Immature natural killer cell (primary cell): ENCODE data around the gene CUZD1. TPM values are rescaled to one million over a fixed set of nuclear protein-coding genes. Genes with fewer than 3 reads are reported as not detected.

Experiments used
- DNase-seq, 3 donors: peaks; one replicate each; pipeline ENCODE4 v3.0.0; 2022; ENCODE audit warnings: mixed read lengths in 1 of 3
- H3K27ac Mint-ChIP-seq, 6 donors: one replicate each; pipeline ENCODE4 v1.8.0; 2020; ENCODE audit warnings: mixed read lengths in 6 of 6, mild to moderate bottlenecking in 5 of 6, inconsistent platforms in 4 of 6, moderate library complexity in 3 of 6
- H3K27me3 Mint-ChIP-seq, 3 donors: one replicate each; pipeline ENCODE4 v1.8.0; 2020 to 2021; ENCODE audit warnings: low read depth in 3 of 3, mild to moderate bottlenecking in 3 of 3, mixed read lengths in 3 of 3, moderate library complexity in 3 of 3, inconsistent platforms in 1 of 3
- H3K36me3 Mint-ChIP-seq, 3 donors: one replicate each; pipeline ENCODE4 v1.8.0; 2020; ENCODE audit warnings: mixed read lengths in 3 of 3, inconsistent platforms in 2 of 3, mild to moderate bottlenecking in 2 of 3
- H3K4me1 Mint-ChIP-seq, 2 donors: one replicate each; pipeline ENCODE4 v1.8.0; 2020; ENCODE audit warnings: inconsistent platforms in 2 of 2, mild to moderate bottlenecking in 2 of 2, mixed read lengths in 2 of 2, moderate library complexity in 1 of 2
- H3K4me3 Mint-ChIP-seq, 5 donors: one replicate each; pipeline ENCODE4 v1.8.0; 2020; ENCODE audit warnings: mild to moderate bottlenecking in 5 of 5, mixed read lengths in 5 of 5, inconsistent platforms in 3 of 5, moderate library complexity in 3 of 5
- H3K9me3 Mint-ChIP-seq, 6 donors: one replicate each; pipeline ENCODE4 v1.8.0; 2020; ENCODE audit warnings: mild to moderate bottlenecking in 6 of 6, mixed read lengths in 6 of 6, inconsistent platforms in 4 of 6, moderate library complexity in 3 of 6
- polyA plus RNA-seq, 3 donors: library from polyadenylated mRNA; unstranded; fragments of 300-500 nt; fragmentation: Illumina TruSeq; gene quantifications; one replicate each; pipeline ENCODE4 v1.2.3, GENCODE V29; 2021

Gene CUZD1
- polyA plus RNA-seq, 3 donors from 2014 or later, result 0.53 to 0.82 TPM; not detected in 1

DNA sequence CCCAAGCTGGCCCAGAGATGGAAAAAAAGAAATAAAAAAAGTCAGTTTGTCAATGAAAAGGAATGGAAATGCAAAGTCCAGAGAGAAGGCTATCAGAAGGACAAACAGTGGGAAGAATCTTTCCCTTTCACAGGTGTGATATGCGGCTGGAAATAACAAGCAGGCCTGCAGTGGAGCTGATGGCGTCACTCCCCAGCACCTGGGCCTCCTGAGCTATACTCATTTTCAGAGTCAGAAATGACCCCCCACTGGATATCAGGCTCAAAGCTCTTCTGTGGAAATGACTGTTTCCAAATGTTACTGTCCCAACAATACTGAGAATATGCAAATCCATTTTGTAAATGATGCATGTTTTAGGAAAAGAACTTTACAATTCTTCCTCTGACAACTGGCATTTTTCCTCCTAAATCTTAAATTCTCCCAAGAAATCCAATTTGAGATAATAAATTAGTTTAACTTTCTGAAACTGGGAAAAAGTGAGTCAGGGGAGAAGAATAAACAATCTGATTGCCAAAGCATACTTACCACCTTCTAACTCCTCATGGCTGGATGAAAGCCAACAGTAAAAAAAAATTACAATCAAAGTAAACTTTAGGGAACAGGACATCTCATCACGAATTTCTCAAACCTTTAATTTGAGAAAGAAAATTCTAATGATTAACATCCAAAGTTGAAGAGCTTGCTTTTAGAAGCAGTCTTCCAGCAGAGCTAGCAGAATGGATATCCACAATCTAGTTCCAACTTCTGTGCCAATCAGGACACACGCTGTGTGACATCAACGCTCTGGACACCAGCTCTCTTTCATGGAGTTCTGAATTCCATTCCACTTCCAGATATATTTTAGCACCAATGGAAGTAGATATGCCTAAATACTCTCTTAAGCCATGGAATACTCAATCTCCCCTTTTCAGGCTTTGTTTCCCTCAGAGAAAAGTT is 5.3 kb upstream of the CUZD1 start:
- Mint-ChIP-seq H3K27ac (no peak overlapping the region), H3K4me3 (no peak overlapping the region), H3K9me3 (peaks cover 0 to 2% (median 0%) of the 10 kb centered on the region in 6 donors), H3K4me1 (peaks cover 5 to 15% of the 10 kb centered on the region in 2 donors), H3K36me3 (peaks cover 9 to 34% (median 27%) of the 10 kb centered on the region in 3 donors), H3K27me3 (peaks cover 0 to 2% (median 0%) of the 10 kb centered on the region in 3 donors)
- DNase-seq, result no peak

DNA sequence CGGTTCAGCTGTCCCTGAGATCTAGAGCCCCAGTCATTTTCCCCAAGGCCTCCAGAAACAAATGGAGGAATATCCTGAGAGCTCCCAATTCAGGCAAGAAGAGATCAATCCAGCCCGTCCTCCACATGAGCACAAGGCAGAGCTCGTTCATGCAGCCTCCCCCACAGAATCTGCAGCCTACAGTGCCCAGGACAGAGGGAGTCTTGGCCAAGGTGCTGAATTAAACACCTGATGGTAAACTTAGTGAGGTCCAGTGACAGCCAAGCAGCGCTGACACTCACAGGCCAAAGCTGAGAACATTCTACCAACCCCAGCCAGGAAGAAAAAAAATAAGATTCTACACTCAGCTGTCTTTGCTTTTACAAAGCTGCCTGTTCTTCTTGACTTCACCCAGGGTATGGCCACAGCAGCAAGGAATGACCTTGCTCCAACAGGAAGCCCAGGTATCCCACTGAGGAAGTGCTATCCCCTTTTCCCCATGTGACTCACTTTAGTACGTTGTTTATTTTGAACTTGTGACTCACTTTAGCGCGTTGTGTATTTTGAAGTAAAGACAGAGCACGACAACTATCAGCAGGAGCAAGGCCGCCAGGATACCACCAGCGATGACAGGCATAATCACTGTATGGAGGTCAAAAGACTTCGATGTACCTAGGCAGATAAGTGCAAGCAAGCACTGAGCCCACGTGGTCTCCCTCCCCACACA is 4.4 kb upstream of the CUZD1 start:
- DNase-seq, result no peak

DNA sequence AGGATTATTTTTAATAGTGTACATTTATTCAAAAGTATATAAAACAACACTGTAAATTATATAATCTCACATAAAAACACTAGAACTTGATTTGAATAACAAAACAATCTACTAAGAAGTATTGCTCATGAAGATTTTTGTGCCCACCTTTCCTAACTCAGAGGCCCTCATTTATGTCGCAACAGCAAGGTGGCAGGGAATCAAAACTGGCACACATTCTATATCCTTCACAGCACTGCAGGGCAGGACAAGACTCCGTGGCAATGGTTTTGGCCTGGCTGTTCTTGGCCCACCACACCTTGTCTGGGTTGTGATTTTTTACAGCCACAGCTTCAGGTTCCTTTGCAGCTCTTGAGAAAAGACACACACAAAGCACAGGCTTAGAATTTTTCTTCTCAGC is 3.4 kb upstream of the CUZD1 start:
- no peak overlapping the region for H3K4me3 Mint-ChIP-seq
- H3K27ac Mint-ChIP-seq, result no peak overlapping the region
- peaks cover 0 to 5% of the 10 kb centered on the region in 2 donors for H3K4me1 Mint-ChIP-seq
- peaks cover 0 to 2% (median 0%) of the 10 kb centered on the region in 6 donors for H3K9me3 Mint-ChIP-seq
- H3K27me3 Mint-ChIP-seq, result peaks cover 0 to 2% (median 0%) of the 10 kb centered on the region in 3 donors
- no peak for DNase-seq
- H3K36me3 Mint-ChIP-seq, result peaks cover 16 to 30% (median 27%) of the 10 kb centered on the region in 3 donors

More for the DNA sequence above, 4.4 kb upstream of the CUZD1 start:
- Mint-ChIP-seq H3K27ac (no peak overlapping the region), H3K36me3 (peaks cover 9 to 30% (median 27%) of the 10 kb centered on the region in 3 donors), H3K9me3 (peaks cover 0 to 2% (median 0%) of the 10 kb centered on the region in 6 donors), H3K4me1 (peaks cover 4 to 9% of the 10 kb centered on the region in 2 donors), H3K27me3 (peaks cover 0 to 2% (median 0%) of the 10 kb centered on the region in 3 donors), H3K4me3 (no peak overlapping the region)

DNA sequence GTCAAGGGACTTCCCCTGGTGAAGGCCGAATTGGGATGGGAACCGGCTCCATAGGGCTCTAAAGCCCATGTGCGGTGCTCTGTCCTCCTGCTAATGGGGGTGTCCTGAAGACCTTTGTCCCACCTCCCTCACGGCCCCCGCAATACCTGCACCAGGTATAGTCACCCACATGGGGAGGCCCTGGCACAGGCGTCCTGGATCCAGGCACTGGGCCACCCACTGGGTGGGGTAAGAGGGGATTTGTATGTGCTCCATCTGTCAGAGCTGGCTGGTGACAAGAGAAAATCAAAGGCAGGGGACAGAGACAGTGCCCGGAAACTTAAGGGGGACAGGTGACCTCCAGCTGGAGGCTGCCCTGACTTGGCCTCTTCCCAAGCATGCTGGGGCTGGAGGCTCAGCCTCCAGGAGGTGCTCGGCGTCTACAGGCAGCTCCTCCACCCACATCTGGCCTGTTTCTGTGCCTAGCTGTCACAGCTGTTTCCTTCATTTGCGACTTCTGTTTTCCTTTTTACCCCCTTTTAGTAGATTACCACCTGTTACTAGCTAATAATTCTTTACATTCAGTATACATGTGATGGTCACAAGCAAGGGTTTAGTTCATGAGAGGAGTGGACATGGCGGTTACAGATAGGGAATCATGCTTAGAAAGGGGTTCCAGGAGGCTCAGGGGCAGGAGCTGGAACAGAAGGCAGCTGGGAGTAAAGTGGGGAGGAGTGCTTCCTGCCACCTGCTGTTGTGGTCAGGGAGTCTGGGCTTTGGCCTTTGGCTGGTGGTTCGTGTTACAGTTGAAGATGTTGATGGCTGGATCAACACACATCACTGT is 2.3 kb upstream of the CUZD1 start:
- peaks cover 16 to 25% (median 22%) of the 10 kb centered on the region in 3 donors for H3K36me3 Mint-ChIP-seq
- H3K4me3 Mint-ChIP-seq, result no peak overlapping the region
- peak overlapping the region in 1 of 6 donors; percentile 56 for H3K27ac Mint-ChIP-seq
- DNase-seq, result no peak
- H3K27me3 Mint-ChIP-seq, result peaks cover 0 to 2% (median 0%) of the 10 kb centered on the region in 3 donors
- H3K9me3 Mint-ChIP-seq, result peaks cover 0 to 2% (median 0%) of the 10 kb centered on the region in 6 donors
- H3K4me1 Mint-ChIP-seq, result peaks cover 0 to 5% of the 10 kb centered on the region in 2 donors

DNA sequence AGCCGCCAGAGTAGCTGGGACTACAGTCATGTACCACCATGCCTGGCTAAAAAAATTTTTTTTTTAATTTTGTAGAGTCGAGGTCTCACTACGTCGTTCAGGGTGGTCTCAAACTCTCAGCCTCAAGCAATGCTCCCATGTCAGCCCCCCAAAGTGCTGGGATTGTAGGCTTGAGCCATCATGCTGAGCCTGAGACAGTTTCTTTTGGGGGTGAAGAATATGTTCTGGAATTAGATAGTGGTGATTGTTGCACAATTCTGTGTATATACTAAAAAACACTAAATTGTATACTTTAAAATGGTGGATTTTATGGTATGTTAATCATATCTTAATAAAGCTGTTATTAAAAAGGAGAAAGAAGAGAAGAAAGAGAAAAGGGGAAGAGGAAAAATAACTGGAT is 1.5 kb downstream of the CUZD1 start:
- Mint-ChIP-seq H3K9me3 (peaks cover 0 to 2% (median 0%) of the 10 kb centered on the region in 6 donors), H3K4me3 (no peak overlapping the region), H3K36me3 (peaks cover 7 to 13% (median 10%) of the 10 kb centered on the region in 3 donors), H3K27me3 (peaks cover 0 to 3% (median 1%) of the 10 kb centered on the region in 3 donors), H3K4me1 (peaks cover 0 to 5% of the 10 kb centered on the region in 2 donors), H3K27ac (no peak overlapping the region)
- DNase-seq, result no peak

DNA sequence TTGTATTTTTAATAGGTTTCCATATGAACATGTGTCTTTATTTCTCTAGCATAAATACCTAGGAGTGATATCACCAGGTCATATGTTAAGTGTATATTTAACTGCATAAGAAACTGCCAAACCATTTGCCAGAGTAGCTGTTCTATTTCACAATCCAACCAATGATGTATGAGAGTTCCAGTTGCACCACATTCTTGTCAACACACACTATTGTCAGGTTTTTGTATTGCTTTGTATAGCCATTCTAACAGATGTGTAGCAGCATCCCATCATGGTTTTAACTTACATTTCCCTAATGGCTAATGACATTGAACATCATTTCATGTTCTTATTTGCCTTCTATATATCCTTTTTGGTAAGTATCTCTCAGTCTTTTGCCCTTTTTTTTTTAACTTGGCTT is 4.1 kb downstream of the CUZD1 start:
- DNase-seq, result no peak
- Mint-ChIP-seq H3K27ac (no peak overlapping the region), H3K4me1 (no peaks in the 10 kb centered on the region), H3K4me3 (no peak overlapping the region), H3K36me3 (peaks cover 15 to 28% (median 27%) of the 10 kb centered on the region in 3 donors), H3K27me3 (peaks cover 0 to 1% (median 1%) of the 10 kb centered on the region in 3 donors), H3K9me3 (peaks cover 0 to 3% (median 0%) of the 10 kb centered on the region in 6 donors)

DNA sequence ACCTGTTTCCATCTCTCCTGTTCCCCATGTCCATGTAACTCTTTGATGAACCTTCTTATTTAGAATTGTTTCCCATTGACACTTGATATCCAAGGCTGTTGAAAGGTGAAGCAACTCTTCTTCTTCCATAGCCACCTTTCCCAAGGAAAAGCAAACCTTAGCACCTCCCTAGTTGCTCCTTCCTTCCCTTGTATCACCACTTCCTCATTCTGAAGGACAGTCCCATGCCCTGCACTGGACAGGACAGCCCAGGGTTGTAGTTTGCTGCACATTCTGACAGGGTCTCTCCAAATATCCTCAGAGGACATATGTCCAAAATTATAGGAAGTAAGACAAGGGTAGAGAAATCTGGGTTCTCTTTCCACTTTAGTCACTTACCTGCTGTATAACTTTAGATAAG is 6.2 kb downstream of the CUZD1 start:
- Mint-ChIP-seq H3K27ac (no peak overlapping the region), H3K4me3 (no peak overlapping the region), H3K27me3 (peaks cover 0 to 1% (median 1%) of the 10 kb centered on the region in 3 donors), H3K4me1 (no peaks in the 10 kb centered on the region), H3K36me3 (peaks cover 20 to 33% (median 22%) of the 10 kb centered on the region in 3 donors), H3K9me3 (peaks cover 0 to 3% (median 0%) of the 10 kb centered on the region in 6 donors)
- no peak for DNase-seq

DNA sequence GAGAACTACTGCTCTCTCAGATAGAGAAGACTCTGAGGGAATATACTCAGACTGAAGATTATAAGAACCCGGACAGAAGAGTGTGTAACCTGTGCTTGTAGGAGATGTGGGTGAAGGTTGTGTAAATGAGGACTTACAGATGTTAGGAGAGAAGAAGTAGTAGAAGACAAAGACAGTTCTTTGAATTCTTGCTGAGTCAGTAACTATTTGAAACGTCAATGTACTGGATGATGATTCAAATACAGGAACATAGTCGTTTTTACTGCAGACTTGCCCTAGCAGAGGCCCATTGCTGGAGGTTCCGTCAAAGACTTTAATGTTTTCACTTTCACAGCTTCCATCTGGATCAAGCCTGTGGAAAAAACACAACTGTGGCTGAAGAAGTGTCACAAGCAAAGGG is 6.8 kb downstream of the CUZD1 start:
- Mint-ChIP-seq H3K9me3 (peaks cover 0 to 3% (median 0%) of the 10 kb centered on the region in 6 donors), H3K36me3 (peaks cover 17 to 33% (median 22%) of the 10 kb centered on the region in 3 donors), H3K27me3 (peaks cover 0 to 1% (median 1%) of the 10 kb centered on the region in 3 donors), H3K4me3 (no peak overlapping the region), H3K27ac (no peak overlapping the region), H3K4me1 (no peaks in the 10 kb centered on the region)
- no peak for DNase-seq

DNA sequence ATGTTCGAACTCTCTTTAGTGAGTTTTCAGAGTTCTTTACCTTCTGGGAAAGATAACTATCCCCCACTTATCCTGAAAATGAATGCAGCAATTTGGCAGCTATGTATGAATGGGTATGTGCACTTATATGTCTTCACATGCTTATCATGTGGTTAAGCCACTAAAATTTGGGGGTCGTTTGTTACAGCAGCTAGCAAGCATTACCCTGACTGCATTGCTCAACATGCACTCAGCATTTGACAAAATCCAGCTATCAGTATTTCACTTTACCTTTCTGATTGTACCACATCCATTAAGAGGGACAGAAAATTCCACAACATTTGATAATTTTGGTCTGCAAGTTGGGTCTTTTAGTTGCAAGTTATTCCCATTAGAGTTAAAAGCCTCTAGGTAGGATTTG is 9.7 kb downstream of the CUZD1 start:
- no peak overlapping the region for H3K27ac Mint-ChIP-seq
- DNase-seq, result no peak
- H3K36me3 Mint-ChIP-seq, result peaks cover 25 to 50% (median 32%) of the 10 kb centered on the region in 3 donors
- peaks cover 0 to 2% (median 0%) of the 10 kb centered on the region in 6 donors for H3K9me3 Mint-ChIP-seq
- no peak overlapping the region for H3K4me3 Mint-ChIP-seq
- H3K27me3 Mint-ChIP-seq, result no peaks in the 10 kb centered on the region
- no peaks in the 10 kb centered on the region for H3K4me1 Mint-ChIP-seq

DNA sequence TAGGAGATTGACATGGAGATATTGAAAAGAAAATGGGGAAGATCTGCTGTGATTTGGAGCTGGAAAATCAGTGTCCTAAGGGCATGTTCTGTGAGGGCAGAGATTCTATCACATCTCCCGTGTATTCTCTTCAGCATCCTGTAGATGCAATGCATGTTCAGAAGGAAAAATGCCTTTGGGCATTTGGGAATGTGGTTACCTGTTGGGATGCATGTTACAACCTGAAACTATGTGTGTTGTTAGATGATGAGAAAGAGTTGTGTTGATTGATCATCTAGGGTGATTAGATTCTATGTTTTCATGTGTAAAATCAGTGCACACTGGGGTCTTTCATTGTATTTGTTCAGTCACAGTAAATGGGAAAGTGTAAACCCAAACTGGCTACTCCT is 14.7 kb downstream of the CUZD1 start:
- peaks cover 0 to 3% (median 2%) of the 10 kb centered on the region in 3 donors for H3K27me3 Mint-ChIP-seq
- no peak overlapping the region for H3K27ac Mint-ChIP-seq
- H3K36me3 Mint-ChIP-seq, result peaks cover 14 to 33% (median 19%) of the 10 kb centered on the region in 3 donors
- no peak overlapping the region for H3K4me3 Mint-ChIP-seq
- H3K4me1 Mint-ChIP-seq, result no peaks in the 10 kb centered on the region
- no peak for DNase-seq
- no peaks in the 10 kb centered on the region for H3K9me3 Mint-ChIP-seq

DNA sequence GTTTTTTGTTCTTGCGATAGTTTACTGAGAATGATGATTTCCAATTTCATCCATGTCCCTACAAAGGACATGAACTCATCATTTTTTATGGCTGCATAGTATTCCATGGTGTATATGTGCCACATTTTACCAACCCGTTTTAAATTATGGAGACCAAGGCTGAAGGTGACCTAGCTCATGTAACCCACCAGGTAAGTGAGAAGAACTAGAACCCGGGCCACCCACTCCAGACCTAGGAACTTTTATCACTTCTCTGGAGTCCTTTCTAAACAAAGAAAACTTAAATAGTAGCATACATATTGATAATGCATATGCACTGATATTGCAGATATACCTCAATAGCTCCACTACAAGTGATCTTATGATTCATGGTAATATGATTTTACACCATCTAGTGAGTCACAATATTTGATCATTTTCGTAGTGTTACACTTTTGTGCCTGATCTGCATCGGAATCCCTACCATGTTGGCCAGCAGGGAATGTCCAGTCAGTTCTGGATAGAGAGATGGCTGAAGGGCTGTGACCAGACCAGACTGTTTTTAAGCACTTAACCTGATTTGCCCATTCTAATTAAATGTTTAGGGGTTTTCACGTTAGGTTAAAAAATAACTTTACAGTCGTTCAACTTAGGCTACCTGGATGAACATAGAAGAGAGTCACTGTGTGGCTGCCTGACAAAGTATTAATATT is 15.2 kb downstream of the CUZD1 start:
- H3K27me3 Mint-ChIP-seq, result peaks cover 0 to 8% (median 2%) of the 10 kb centered on the region in 3 donors
- DNase-seq, result no peak
- H3K36me3 Mint-ChIP-seq, result peaks cover 14 to 31% (median 16%) of the 10 kb centered on the region in 3 donors
- H3K27ac Mint-ChIP-seq, result no peak overlapping the region
- H3K4me1 Mint-ChIP-seq, result no peaks in the 10 kb centered on the region
- no peaks in the 10 kb centered on the region for H3K9me3 Mint-ChIP-seq
- H3K4me3 Mint-ChIP-seq, result no peak overlapping the region

DNA sequence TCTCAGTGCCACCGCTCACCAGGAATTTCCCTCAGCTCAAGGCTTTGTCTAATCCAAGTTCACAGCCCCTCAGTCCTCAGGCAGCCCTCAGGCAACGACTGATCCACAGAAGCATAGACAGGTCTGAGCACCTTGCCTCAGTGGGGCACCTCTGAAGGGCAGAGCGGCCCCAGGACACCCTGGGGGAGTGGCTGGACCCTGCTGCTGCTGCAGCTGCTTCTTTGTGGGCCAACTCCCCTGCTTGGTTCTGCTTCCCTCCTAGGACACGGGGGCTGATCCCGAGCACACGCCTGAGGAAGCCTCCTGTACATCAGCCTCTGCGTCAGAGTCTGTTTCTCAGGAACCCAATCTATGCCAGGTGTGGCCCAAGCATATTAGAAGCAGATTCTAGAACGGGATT is 16.2 kb downstream of the CUZD1 start:
- Mint-ChIP-seq H3K4me1 (no peaks in the 10 kb centered on the region), H3K9me3 (no peaks in the 10 kb centered on the region), H3K36me3 (peaks cover 12 to 27% (median 14%) of the 10 kb centered on the region in 3 donors), H3K27ac (no peak overlapping the region), H3K4me3 (no peak overlapping the region), H3K27me3 (peaks cover 0 to 8% (median 2%) of the 10 kb centered on the region in 3 donors)
- no peak for DNase-seq
